Neural cell (in vitro differentiated cells): ENCODE measurements around the gene LPCAT1. TPM values are rescaled to one million over a fixed set of nuclear protein-coding genes. Genes with fewer than 3 reads are reported as not detected.

Source experiments
- H2AFZ ChIP-seq: fragments of 200-600, 300-800 bp; sonication (generic), shearing (Covaris generic); 2 replicates; pipeline ENCODE4 v1.6.0; 2014; ENCODE audit warnings: low read depth, mild to moderate bottlenecking, antibody characterized with exemption, low read length, moderate library complexity
- H3F3A ChIP-seq: fragments of 200-600 bp; shearing (Covaris generic); 2 replicates; pipeline ENCODE4 v1.6.1; 2016; ENCODE audit warnings: mild to moderate bottlenecking, moderate library complexity, mixed read lengths, antibody characterized with exemption, low read length; ENCODE audit not compliant: insufficient read depth, poor library complexity, severe bottlenecking
- H3K27ac ChIP-seq: fragments of 200-600, 300-800 bp; sonication (generic), shearing (Covaris generic); 2 replicates; pipeline ENCODE4 v1.5.1; 2014; ENCODE audit warnings: mild to moderate bottlenecking, low read length, moderate library complexity
- H3K27me3 ChIP-seq: fragments of 300-800, 200-600 bp; sonication (generic), shearing (Covaris generic); 2 replicates; pipeline ENCODE4 v1.6.0; 2014; ENCODE audit warnings: mild to moderate bottlenecking, low read depth, low read length, moderate library complexity; ENCODE audit not compliant: insufficient read depth
- H3K36me3 ChIP-seq: fragments of 300-800, 200-600 bp; sonication (generic), shearing (Covaris generic); 2 replicates; pipeline ENCODE4 v1.5.1; 2014; ENCODE audit warnings: mild to moderate bottlenecking, antibody characterized with exemption, low read length, moderate library complexity; ENCODE audit not compliant: insufficient read depth
- H3K4me2 ChIP-seq: fragments of 300-800, 200-600 bp; sonication (generic), shearing (Covaris generic); 2 replicates; pipeline ENCODE4 v1.6.0; 2014; ENCODE audit warnings: mild to moderate bottlenecking, low read length
- H3K4me3 ChIP-seq: fragments of 300-800, 200-600 bp; sonication (generic), shearing (Covaris generic); 2 replicates; pipeline ENCODE4 v1.5.1; 2014; ENCODE audit warnings: mild to moderate bottlenecking, low read length, moderate library complexity
- H3K79me2 ChIP-seq: fragments of 200-600 bp; shearing (Covaris generic); replicated peaks from 2 replicates; pipeline ENCODE4 v1.6.0; 2014; ENCODE audit warnings: mild to moderate bottlenecking, low read length, moderate library complexity; ENCODE audit not compliant: insufficient read depth
- H3K9ac ChIP-seq: fragments of 300-800, 200-600 bp; sonication (generic), shearing (Covaris generic); 2 replicates; pipeline ENCODE4 v1.6.1; 2016; ENCODE audit warnings: mild to moderate bottlenecking, low read length, mixed read lengths
- H3K9me2 ChIP-seq: fragments of 200-600 bp; shearing (Covaris generic); 2 replicates; pipeline ENCODE4 v1.6.1; 2016; ENCODE audit warnings: mild to moderate bottlenecking, low read length, mixed read lengths; ENCODE audit not compliant: insufficient read depth
- H3K9me3 ChIP-seq: fragments of 200-600, 300-800 bp; sonication (generic), shearing (Covaris generic); 2 replicates; pipeline ENCODE4 v1.6.1; 2016; ENCODE audit warnings: mild to moderate bottlenecking, mixed run types, low read length, moderate library complexity, mixed read lengths
- H4K20me1 ChIP-seq: fragments of 200-600 bp; shearing (Covaris generic); 2 replicates; pipeline ENCODE4 v1.6.1; 2016; ENCODE audit warnings: mild to moderate bottlenecking, mixed run types; ENCODE audit not compliant: insufficient read depth
- CTCF ChIP-seq: fragments of 450-650 bp; IDR thresholded peaks from 2 replicates; pipeline ENCODE4 v1.5.1; 2014; ENCODE audit warnings: antibody characterized with exemption, mild to moderate bottlenecking, moderate library complexity; ENCODE audit not compliant: poor library complexity, severe bottlenecking
- EP300 ChIP-seq: fragments of 450-650 bp; conservative IDR thresholded peaks from 2 replicates; pipeline ENCODE4 v1.6.1; 2014; ENCODE audit warnings: antibody characterized with exemption, mild to moderate bottlenecking, moderate library complexity; ENCODE audit not compliant: poor library complexity, severe bottlenecking
- EZH2 ChIP-seq: fragments of 200-600, 300-800 bp; shearing (Covaris generic), sonication (generic); IDR thresholded peaks from 2 replicates; pipeline ENCODE4 v1.6.1; 2014; ENCODE audit warnings: antibody characterized with exemption, low read length, borderline replicate concordance, mild to moderate bottlenecking; ENCODE audit not compliant: insufficient read depth, poor library complexity, severe bottlenecking
- MXI1 ChIP-seq: fragments of 450-650 bp; conservative IDR thresholded peaks from 2 replicates; pipeline ENCODE4 v1.6.1; 2014; ENCODE audit warnings: antibody characterized with exemption, mild to moderate bottlenecking; ENCODE audit not compliant: poor library complexity, severe bottlenecking
- POLR2AphosphoS5 ChIP-seq: IDR thresholded peaks from 2 replicates; pipeline ENCODE4 v1.6.1; 2012
- RAD21 ChIP-seq: fragments of 450-650 bp; conservative IDR thresholded peaks from 2 replicates; pipeline ENCODE4 v1.6.1; 2014; ENCODE audit warnings: antibody characterized with exemption, mild to moderate bottlenecking, moderate library complexity
- REST ChIP-seq: IDR thresholded peaks from 2 replicates; pipeline ENCODE4 v1.6.1; 2012; ENCODE audit warnings: borderline replicate concordance
- SMC3 ChIP-seq: fragments of 450-650 bp; conservative IDR thresholded peaks from 2 replicates; pipeline ENCODE4 v1.6.1; 2014; ENCODE audit warnings: antibody characterized with exemption, mild to moderate bottlenecking, moderate library complexity; ENCODE audit not compliant: poor library complexity
- TAF1 ChIP-seq: IDR thresholded peaks from 2 replicates; pipeline ENCODE4 v1.6.1; 2012; ENCODE audit warnings: low read depth
- polyA plus RNA-seq: library from polyadenylated mRNA; depleted of rRNA; stranded (reverse); fragments of >200 nt; gene quantifications from 2 replicates; pipeline ENCODE4 v1.2.3, GENCODE V29; 2014

LPCAT1 gene
- polyA plus RNA-seq, 1 donor from 2014 or later = 61.8 TPM

- H2AFZ ChIP-seq = no peak overlapping the region
- no peaks in the 10 kb centered on the region for H4K20me1 ChIP-seq
- no peak overlapping the region for H3K4me2 ChIP-seq
- H3K27ac ChIP-seq = no peak overlapping the region
- no peak overlapping the region for H3K9ac ChIP-seq
- no peak overlapping the region for H3K4me3 ChIP-seq
- H3K36me3 ChIP-seq = no peaks in the 10 kb centered on the region
- H3K9me2 ChIP-seq = no peaks in the 10 kb centered on the region
- no peaks in the 10 kb centered on the region for H3K79me2 ChIP-seq
- TF ChIP-seq CTCF (no peak), TAF1 (no peak), POLR2AphosphoS5 (no peak), REST (no peak), EZH2 (no peak), SMC3 (no peak), EP300 (no peak), MXI1 (no peak), RAD21 (no peak)
- no peaks in the 10 kb centered on the region for H3K27me3 ChIP-seq
- no peaks in the 10 kb centered on the region for H3K9me3 ChIP-seq
- no peaks in the 10 kb centered on the region for H3F3A ChIP-seq
These were observed 39.3 kb upstream of the LPCAT1 start for GRCh38 chr5:1563051-1563461.

- Histone ChIP-seq H3K9ac (no peak overlapping the region), H3K4me3 (no peak overlapping the region), H3F3A (no peaks in the 10 kb centered on the region), H3K27me3 (no peaks in the 10 kb centered on the region), H3K79me2 (no peaks in the 10 kb centered on the region), H3K27ac (no peak overlapping the region), H4K20me1 (no peaks in the 10 kb centered on the region), H3K4me2 (no peak overlapping the region), H2AFZ (no peak overlapping the region), H3K9me3 (no peaks in the 10 kb centered on the region), H3K36me3 (no peaks in the 10 kb centered on the region), H3K9me2 (no peaks in the 10 kb centered on the region)
- TF ChIP-seq EZH2 = no peak
- no peak for TF ChIP-seq REST
- no peak for TF ChIP-seq CTCF
- no peak for TF ChIP-seq EP300
- TF ChIP-seq MXI1 = no peak
- TF ChIP-seq POLR2AphosphoS5 = no peak
- no peak for TF ChIP-seq TAF1
- TF ChIP-seq SMC3 = no peak
- no peak for TF ChIP-seq RAD21
These were observed 38.8 kb upstream of the LPCAT1 start for GRCh38 chr5:1562599-1562998.
